GM19351 (cell line): ENCODE data around the gene MPRIP.

Experiments
- ATAC-seq: cut with Tn5 transposase; IDR thresholded peaks from one replicate; pipeline ENCODE4 v1.9.1; 2021; ENCODE audit warnings: mild to moderate bottlenecking, moderate library complexity; ENCODE audit not compliant: unreplicated experiment

Gene MPRIP

GRCh38 chr17:17084317-17084835, 42.1 kb downstream of the MPRIP start:
- ATAC-seq, result no peak

DNA sequence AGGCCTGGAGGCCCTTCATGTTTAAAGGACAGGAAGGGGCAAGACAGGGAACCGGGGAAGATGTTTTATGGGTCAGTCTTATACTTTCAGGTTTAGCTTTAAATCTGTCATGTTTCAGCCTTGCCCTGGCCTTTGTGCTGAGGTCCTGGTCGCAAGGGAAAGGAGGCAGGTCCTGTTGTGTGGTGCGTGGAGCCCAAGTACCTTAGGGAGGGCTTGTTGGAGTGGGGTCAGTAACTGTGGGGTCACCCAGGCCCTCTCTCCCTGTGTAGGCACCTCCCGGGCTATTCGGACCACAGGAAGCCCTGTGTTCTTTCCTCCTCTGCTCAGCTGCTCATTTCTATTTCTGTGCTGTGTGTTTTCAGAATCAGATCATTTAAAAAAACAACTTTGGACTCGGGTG, 42.7 kb downstream of the MPRIP start:
- ATAC-seq, result no peak

DNA sequence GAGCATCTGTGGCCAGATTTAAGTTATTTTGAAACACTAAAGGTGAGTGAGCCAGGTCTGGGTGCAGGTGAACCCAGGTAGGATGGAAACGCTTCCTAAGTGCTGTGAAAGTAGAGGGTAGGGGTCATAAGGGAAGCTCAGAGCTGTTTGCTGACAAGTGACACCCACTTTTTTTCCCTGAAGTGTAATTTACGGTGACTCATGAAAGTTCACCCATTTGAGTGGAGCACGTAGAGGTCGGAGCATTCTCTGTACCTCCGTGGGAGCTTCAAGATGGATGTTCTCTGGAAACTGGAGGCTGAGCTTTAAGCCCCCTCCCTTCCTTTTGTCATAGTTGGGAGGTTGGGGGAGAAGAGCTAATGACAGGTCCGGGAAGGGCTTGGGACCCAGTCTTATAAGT, 44.3 kb downstream of the MPRIP start:
- no peak for ATAC-seq

DNA sequence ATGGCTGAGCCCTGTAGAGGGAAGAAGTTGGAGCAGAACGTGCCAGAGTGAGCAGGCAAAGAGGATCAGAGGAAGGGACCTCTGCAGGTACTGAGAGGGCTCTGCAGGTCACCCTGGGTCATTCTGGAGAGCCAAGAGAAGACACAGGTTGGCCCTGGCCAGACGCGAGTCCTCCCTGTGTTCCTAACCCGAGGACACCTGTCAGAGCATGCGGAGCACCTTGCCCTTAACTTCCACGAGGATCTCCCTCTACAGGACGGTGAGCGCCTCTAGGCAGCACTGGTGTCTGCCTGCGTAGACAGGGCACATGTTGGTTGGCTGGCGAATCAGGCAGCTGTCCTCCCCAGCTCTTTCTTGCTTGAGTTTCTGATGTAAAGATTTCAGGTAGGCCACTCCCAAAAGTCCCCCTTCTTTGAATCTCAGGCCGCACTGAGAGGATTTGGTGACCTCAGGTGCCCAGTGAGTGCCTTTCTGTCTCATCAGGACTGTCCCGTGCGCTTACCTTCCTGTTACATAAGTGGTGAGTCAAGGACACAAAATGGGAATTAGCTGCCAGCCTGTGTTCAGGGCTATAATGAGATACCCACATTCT, 45.3 kb downstream of the MPRIP start:
- ATAC-seq, result no peak

DNA sequence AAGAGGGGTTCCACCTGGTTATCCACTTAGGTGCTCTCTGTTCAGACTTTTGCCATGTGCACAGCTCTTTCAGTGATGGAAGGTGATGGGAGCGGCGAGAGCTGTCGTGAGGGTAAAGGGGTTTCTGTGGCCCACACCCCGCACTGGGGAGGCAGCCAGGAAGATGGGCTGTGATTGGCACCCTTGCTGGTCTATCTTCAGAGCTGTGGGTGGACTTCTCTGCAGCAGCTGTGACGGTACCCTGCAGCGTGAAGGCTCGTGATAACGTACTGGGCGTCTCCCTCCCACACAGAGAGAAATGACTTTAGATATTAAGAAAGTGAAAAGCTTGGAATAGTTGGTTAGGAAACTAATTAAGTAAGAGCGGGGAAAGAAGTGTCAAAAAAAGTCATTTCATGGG, 45.8 kb downstream of the MPRIP start:
- no peak for ATAC-seq

- no peak for ATAC-seq
Measured at GRCh38 chr17:17088541-17089525, 46.6 kb downstream of the MPRIP start.

DNA sequence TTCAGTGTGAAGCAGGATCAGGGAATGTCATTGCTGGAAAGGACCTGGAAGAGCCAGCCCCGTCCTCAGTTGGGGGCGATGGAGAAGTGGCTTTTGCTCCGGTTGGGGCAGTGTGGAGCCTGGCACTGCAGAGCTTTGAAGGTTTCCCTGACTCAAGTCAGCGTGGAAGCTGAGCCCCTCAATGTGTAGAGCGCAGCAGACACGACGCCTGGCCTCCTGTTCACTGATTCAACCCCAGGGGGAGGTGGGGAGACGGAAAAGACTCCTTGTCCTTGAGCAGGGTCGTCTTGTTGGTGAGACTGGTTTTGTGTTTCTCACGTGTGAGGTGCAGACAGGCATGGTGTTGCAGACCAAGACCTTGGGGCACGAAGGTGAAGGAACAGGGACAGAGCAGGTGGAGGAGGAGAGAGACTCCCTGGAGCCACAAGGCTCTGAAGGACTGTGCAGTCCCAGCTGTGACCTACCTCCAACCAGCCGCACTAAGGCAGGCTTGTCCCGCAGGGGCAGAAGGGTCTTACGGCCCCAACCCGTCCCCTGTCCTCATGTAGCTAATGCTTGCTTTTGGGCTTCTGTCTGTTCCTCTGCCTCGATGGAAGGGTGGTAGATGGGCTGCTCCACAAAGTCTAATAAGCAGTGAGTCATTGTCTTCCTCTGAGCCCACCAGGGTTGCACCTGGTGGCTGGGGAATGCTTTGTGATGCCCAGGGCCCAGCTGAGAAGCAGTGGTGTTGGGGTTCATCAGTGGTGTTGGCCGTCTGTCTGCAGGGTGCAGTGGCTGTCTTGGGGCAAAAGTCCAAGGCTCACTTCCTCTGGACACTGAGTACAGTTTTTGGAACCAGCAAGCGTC, 47.8 kb downstream of the MPRIP start:
- ATAC-seq, result no peak

- ATAC-seq, result no peak
Measured at GRCh38 chr17:17090642-17091103, 48.4 kb downstream of the MPRIP start.

DNA sequence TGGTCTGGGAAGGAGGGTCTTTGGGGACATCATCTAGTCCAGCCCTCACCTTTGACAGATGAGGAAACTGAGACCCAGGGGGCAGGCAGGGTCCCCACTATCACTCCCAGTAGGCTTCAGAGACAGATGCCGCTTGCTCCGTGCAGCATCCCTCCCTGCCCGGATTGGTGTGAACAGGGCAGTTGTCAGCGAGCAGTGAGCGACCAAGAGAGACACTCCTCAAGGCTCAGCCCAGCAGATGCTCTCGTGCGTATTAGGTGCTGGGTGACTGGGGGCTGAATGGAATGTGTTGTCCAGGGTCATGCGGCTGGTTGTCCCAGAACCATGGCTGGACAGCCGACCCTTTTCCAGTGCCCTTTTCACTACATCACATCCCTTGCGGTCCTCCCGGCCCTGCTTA, 49.0 kb downstream of the MPRIP start:
- ATAC-seq, result no peak

- no peak for ATAC-seq
Measured at GRCh38 chr17:17091856-17092756, 49.8 kb downstream of the MPRIP start.

DNA sequence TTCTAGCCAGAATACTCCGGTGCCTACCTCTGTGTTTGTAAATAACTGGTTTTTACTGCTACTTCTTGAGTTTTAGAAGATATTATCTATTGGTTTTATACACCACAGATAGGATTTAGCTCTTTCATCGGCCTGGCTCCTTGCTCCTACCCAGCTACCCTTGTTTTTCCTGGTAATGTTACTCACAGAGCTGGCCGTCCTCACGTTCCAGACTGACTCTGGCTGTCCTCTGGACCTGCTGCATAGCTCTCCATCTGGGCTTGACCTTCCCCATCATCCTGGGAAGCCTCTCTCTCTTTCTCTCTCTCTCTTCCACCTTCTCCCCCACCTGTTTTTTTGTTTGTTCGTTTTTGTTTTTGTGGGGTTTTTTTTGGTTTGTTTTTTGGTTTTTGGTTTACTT, 51.5 kb downstream of the MPRIP start:
- ATAC-seq, result no peak

DNA sequence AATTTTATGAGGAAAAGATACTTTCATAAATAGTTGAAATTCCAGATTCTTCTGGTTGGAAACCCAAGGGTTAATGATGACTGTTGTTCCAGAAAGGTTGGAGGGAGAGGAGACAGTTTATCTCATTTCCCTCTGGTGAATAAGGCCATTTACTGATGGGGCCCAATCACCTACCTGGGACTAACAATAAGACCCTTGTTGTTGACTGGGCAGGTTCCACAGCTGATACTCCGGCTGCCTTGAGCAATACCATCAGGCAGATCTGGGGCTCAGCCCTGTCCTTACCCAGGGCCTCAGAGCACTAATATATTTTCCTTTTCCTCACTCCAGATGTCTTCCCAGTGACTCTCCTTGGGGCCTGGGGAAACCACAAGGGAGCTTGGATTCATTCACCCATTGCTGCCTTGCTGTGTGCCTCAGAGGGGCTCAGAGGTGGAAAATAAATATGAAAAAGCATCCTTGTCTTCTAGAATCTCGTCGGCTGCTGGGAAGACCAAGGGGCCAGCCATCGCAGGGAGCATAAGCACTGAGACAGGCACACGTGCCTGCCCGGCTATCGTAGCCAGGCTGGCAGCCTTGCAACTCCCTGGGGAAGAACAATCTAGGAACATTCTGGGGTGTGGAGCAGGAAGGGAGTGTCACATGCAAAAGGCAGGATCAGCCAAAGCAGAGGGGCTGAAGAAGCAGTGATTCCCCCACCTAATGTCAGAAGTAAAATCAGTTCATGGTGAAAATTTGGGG, 54.4 kb downstream of the MPRIP start:
- ATAC-seq, result no peak

- ATAC-seq, result no peak
Measured at GRCh38 chr17:17097763-17098345, 55.6 kb downstream of the MPRIP start.

- ATAC-seq, result no peak
Measured at GRCh38 chr17:17098551-17099179, 56.4 kb downstream of the MPRIP start.

- ATAC-seq, result no peak
Measured at GRCh38 chr17:17102176-17102575, 59.9 kb downstream of the MPRIP start.

- no peak for ATAC-seq
Measured at GRCh38 chr17:17103160-17103559, 60.9 kb downstream of the MPRIP start.

DNA sequence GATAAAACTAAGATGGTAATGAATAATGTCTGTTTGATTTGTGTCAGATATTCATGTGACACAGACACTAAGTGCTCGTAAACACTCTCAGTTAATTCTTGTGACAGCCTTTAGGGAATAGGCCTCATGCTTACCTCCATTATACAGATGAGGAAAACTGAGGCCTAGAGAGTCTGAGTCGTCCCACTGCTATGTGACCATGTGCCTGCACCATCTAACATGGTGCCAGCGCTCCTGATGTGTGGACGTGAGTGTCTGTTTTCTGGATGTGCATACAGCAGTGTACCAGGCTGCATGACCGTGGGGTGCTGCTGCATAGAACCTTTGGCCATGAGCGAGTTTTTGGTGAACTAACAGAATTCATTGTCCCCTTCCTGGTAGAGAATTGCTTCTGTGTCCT, 61.8 kb downstream of the MPRIP start:
- ATAC-seq, result no peak

GRCh38 chr17:17104494-17104893, 62.2 kb downstream of the MPRIP start:
- ATAC-seq, result no peak

GRCh38 chr17:17105976-17106375, 63.7 kb downstream of the MPRIP start:
- no peak for ATAC-seq
